Effector memory CD8-positive, alpha-beta T cell (primary cell): ENCODE data around the gene WSB1.
A peak's percentile ranks its signal among the peaks of the same experiment; 100 is the strongest.

Source experiments
- ATAC-seq: fragments of 150-1000 bp; cut with Tn5 transposase; replicated peaks from 2 replicates; pipeline ENCODE4 v1.10.0; 2021; ENCODE audit warnings: mild to moderate bottlenecking, moderate library complexity
- DNase-seq, 3 experiments: peaks; one replicate each; pipeline ENCODE4 v3.0.0; 2021
- H3K27ac Mint-ChIP-seq, 2 donors: one replicate each; pipeline ENCODE4 v1.8.0; 2022; ENCODE audit warnings: mild to moderate bottlenecking in 2 of 2, mixed read lengths in 2 of 2, moderate library complexity in 2 of 2
- H3K27me3 Mint-ChIP-seq, 2 donors: one replicate each; pipeline ENCODE4 v1.8.0; 2022; ENCODE audit warnings: mixed read lengths in 2 of 2
- H3K36me3 Mint-ChIP-seq: one replicate; pipeline ENCODE4 v1.8.0; 2022; ENCODE audit warnings: mild to moderate bottlenecking, moderate library complexity, mixed read lengths; ENCODE audit not compliant: insufficient read depth
- H3K4me1 Mint-ChIP-seq, 2 donors: one replicate each; pipeline ENCODE4 v1.8.0; 2022; ENCODE audit warnings: low read depth in 2 of 2, mixed read lengths in 2 of 2
- H3K4me3 Mint-ChIP-seq, 2 donors: one replicate each; pipeline ENCODE4 v1.8.0; 2022; ENCODE audit warnings: mild to moderate bottlenecking in 2 of 2, mixed read lengths in 2 of 2, moderate library complexity in 2 of 2
- H3K9me3 Mint-ChIP-seq, 2 donors: one replicate each; pipeline ENCODE4 v1.8.0; 2022; ENCODE audit warnings: mixed read lengths in 2 of 2

Gene WSB1

DNA sequence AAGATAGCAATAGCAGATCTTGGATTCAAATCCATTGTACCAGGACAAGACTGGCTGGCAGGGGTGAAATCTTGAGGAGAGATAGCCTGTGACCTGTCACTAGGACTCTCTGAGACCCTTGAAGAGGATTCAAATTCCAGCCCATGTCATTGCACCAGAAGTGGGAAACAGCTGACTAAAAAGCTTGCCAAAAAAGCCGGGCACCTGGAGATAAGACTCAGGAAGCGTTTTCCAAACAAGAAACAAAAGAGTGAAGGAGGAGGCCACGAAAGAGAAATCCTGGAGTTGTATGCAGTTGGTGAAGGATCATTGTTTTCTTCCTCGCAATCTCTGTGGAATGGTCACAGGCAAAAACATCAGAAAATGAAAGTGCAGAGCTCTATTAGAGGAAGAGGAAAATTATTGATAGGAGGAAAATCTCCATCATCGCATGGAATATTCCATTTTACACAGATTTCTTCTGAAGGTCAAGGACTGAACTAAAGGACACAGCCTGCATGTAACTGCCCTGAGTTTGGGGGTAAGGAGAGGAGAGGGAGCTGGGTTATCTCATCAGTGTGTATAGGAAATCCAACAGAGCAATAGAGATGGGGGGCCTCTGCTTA is 9.0 kb upstream of the WSB1 start:
- H3K27ac Mint-ChIP-seq: no peak overlapping the region
- ATAC-seq: no peak
- H3K4me1 Mint-ChIP-seq: peaks cover 2 to 5% of the 10 kb centered on the region in 2 donors

DNA sequence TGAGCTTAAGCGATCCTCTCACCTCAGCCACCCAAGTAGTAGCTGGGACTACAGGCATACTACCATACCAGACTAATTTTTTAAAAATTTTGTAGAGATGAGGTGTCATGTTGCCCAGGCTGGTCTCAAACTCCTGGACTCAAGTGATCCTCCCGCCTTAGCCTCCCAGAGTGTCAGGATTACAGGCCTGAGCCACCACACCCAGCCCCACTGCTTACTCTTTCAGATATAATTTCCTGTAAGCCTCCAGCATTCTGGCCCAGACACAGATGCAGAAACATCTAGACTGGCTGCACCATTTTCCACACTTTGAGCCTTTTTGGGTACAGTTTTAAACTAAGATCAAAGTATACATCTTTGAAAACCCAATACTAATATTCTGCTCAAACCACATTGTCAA is 8.4 kb upstream of the WSB1 start:
- H3K36me3 Mint-ChIP-seq: no peaks in the 10 kb centered on the region
- no peak overlapping the region for H3K4me3 Mint-ChIP-seq
- H3K27me3 Mint-ChIP-seq: no peaks in the 10 kb centered on the region
- ATAC-seq (no peak), DNase-seq (no peak)
- H3K9me3 Mint-ChIP-seq: no peaks in the 10 kb centered on the region
- H3K27ac Mint-ChIP-seq: no peak overlapping the region
- H3K4me1 Mint-ChIP-seq: peaks cover 6 to 8% of the 10 kb centered on the region in 2 donors

More for the DNA sequence above, 9.0 kb upstream of the WSB1 start:
- Mint-ChIP-seq H3K36me3 (no peaks in the 10 kb centered on the region), H3K4me3 (no peak overlapping the region), H3K27me3 (no peaks in the 10 kb centered on the region), H3K9me3 (no peaks in the 10 kb centered on the region)
- no peak for DNase-seq

DNA sequence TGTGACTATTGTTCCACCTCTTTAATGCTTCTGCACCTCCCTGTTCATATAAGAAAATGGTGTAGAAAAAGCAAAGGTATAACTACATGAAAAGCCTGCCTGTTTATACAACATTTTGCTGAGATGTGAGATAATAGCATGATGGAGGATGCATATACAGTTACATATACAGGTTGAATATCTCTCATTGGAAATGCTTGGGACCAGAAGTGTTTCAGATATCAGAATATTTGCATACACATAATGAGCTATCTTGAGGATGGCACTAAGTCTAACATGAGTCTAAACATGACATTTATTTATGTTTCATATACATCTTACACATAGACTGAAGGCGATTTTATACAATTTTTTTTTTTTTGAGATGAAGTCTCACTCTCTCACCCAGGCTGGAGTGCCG is 5.7 kb upstream of the WSB1 start:
- ATAC-seq: no peak

GRCh38 chr17:27289856-27290255 is 4.1 kb upstream of the WSB1 start:
- Mint-ChIP-seq H3K4me3 (no peak overlapping the region), H3K27ac (peak overlapping the region in 1 of 2 donors; percentile 47)

More for the DNA sequence above, 5.7 kb upstream of the WSB1 start:
- Mint-ChIP-seq H3K4me1 (peaks cover 8 to 9% of the 10 kb centered on the region in 2 donors), H3K9me3 (no peaks in the 10 kb centered on the region), H3K27ac (no peak overlapping the region), H3K4me3 (no peak overlapping the region), H3K27me3 (no peaks in the 10 kb centered on the region), H3K36me3 (peaks cover 3% of the 10 kb centered on the region)
- no peak for DNase-seq

GRCh38 chr17:27290916-27291598 is 2.9 kb upstream of the WSB1 start:
- H3K4me1 Mint-ChIP-seq: peaks cover 15 to 24% of the 10 kb centered on the region in 2 donors
- no peaks in the 10 kb centered on the region for H3K27me3 Mint-ChIP-seq
- no peak overlapping the region for H3K4me3 Mint-ChIP-seq

More at GRCh38 chr17:27289856-27290255, 4.1 kb upstream of the WSB1 start:
- Mint-ChIP-seq H3K36me3 (peaks cover 19% of the 10 kb centered on the region), H3K4me1 (peaks cover 14% of the 10 kb centered on the region in 2 donors), H3K9me3 (no peaks in the 10 kb centered on the region), H3K27me3 (no peaks in the 10 kb centered on the region)
- no peak for ATAC-seq
- no peak for DNase-seq

DNA sequence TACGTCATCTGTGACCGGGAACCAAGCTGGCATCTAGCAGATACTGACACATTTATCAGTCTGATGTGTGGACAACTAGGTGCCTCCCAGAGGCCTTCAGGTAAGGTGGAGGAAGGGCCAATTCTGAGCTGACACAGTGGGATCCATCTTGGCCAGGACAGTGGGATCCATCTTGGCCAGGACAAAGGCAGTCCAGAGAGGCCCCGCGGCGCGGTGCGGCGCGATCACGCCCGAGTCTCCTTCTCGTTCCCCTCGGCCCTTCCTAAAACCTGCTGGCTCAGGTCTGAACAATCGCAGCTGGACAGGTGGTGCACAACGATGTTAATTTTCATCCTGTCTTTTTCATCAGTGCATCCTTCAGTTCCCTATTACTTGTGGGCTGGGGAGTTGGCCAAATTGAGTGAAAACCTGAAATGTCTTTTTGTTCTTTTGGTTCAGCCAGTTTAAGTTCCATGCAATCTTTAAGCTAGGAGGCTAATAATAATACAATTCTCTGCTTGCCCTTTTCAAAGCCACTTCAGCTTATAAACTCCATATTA is 486 bp upstream of the WSB1 start:
- H3K4me1 Mint-ChIP-seq: peaks cover 24 to 42% of the 10 kb centered on the region in 2 donors
- H3K27ac Mint-ChIP-seq: peak overlapping the region; percentile 95 to 98
- peaks cover 40% of the 10 kb centered on the region for H3K36me3 Mint-ChIP-seq
- no peaks in the 10 kb centered on the region for H3K9me3 Mint-ChIP-seq
- DNase-seq (no peak), ATAC-seq (no peak)
- no peaks in the 10 kb centered on the region for H3K27me3 Mint-ChIP-seq
- H3K4me3 Mint-ChIP-seq: peak overlapping the region; percentile 94 to 99

More at GRCh38 chr17:27290916-27291598, 2.9 kb upstream of the WSB1 start:
- Mint-ChIP-seq H3K9me3 (no peaks in the 10 kb centered on the region), H3K36me3 (peaks cover 31% of the 10 kb centered on the region), H3K27ac (peak overlapping the region in 1 of 2 donors; percentile 62)
- DNase-seq: no peak
- ATAC-seq: no peak

- DNase-seq (peak; percentile 22 to 51 (median 36)), ATAC-seq (peak; percentile 49)
- no peaks in the 10 kb centered on the region for H3K9me3 Mint-ChIP-seq
- H3K27me3 Mint-ChIP-seq: no peaks in the 10 kb centered on the region
- peaks cover 33 to 53% of the 10 kb centered on the region in 2 donors for H3K4me1 Mint-ChIP-seq
- H3K27ac Mint-ChIP-seq: peak overlapping the region; percentile 95 to 98
- H3K4me3 Mint-ChIP-seq: peak overlapping the region; percentile 94 to 99
- peaks cover 41% of the 10 kb centered on the region for H3K36me3 Mint-ChIP-seq
These were observed 1.0 kb downstream of the WSB1 start for GRCh38 chr17:27294689-27295630.

DNA sequence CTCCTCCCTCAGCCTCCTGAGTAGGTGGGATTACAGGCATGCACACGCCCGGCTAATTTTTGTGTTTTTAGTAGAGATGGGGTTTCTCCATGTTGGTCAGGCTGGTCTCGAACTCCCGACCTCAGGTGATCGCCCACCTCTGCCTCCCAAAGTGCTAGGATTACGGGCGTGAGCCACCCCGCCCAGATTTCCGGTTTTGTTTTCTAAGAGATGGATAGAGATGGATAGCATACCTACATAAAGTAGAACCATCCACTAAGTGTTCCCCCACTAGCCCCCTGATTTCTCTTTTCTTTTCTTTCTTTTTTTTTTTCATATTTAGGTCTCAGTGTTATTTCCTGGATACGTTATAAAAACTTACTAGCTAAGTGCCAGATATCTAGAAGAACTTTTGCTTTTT is 2.0 kb downstream of the WSB1 start:
- peak overlapping the region; percentile 94 to 99 for H3K4me3 Mint-ChIP-seq
- no peaks in the 10 kb centered on the region for H3K27me3 Mint-ChIP-seq
- peak overlapping the region; percentile 95 to 98 for H3K27ac Mint-ChIP-seq
- DNase-seq (no peak), ATAC-seq (no peak)
- H3K36me3 Mint-ChIP-seq: peaks cover 41% of the 10 kb centered on the region
- no peaks in the 10 kb centered on the region for H3K9me3 Mint-ChIP-seq
- peaks cover 31 to 50% of the 10 kb centered on the region in 2 donors for H3K4me1 Mint-ChIP-seq

GRCh38 chr17:27296428-27296979 is 2.6 kb downstream of the WSB1 start:
- DNase-seq (no peak), ATAC-seq (no peak)
- Mint-ChIP-seq H3K4me1 (peaks cover 34 to 55% of the 10 kb centered on the region in 2 donors), H3K27ac (peak overlapping the region; percentile 95 to 98), H3K36me3 (peaks cover 45% of the 10 kb centered on the region), H3K9me3 (no peaks in the 10 kb centered on the region), H3K27me3 (no peaks in the 10 kb centered on the region), H3K4me3 (peak overlapping the region; percentile 94 to 99)

- DNase-seq: no peak
- Mint-ChIP-seq H3K4me1 (peaks cover 34 to 69% of the 10 kb centered on the region in 2 donors), H3K27ac (peak overlapping the region; percentile 3 to 8), H3K36me3 (peaks cover 47% of the 10 kb centered on the region), H3K27me3 (no peaks in the 10 kb centered on the region), H3K4me3 (peak overlapping the region; percentile 11 to 15), H3K9me3 (no peaks in the 10 kb centered on the region)
- ATAC-seq: peak; percentile 8
These were observed 5.6 kb downstream of the WSB1 start for GRCh38 chr17:27299384-27300049.

- ATAC-seq: no peak
- H3K9me3 Mint-ChIP-seq: no peaks in the 10 kb centered on the region
- peaks cover 60% of the 10 kb centered on the region for H3K36me3 Mint-ChIP-seq
- no peak for DNase-seq
- H3K4me1 Mint-ChIP-seq: peaks cover 25 to 50% of the 10 kb centered on the region in 2 donors
- no peaks in the 10 kb centered on the region for H3K27me3 Mint-ChIP-seq
- H3K4me3 Mint-ChIP-seq: no peak overlapping the region
- H3K27ac Mint-ChIP-seq: peak overlapping the region in 1 of 2 donors; percentile 66
These were observed 9.8 kb downstream of the WSB1 start for GRCh38 chr17:27303734-27304133.

DNA sequence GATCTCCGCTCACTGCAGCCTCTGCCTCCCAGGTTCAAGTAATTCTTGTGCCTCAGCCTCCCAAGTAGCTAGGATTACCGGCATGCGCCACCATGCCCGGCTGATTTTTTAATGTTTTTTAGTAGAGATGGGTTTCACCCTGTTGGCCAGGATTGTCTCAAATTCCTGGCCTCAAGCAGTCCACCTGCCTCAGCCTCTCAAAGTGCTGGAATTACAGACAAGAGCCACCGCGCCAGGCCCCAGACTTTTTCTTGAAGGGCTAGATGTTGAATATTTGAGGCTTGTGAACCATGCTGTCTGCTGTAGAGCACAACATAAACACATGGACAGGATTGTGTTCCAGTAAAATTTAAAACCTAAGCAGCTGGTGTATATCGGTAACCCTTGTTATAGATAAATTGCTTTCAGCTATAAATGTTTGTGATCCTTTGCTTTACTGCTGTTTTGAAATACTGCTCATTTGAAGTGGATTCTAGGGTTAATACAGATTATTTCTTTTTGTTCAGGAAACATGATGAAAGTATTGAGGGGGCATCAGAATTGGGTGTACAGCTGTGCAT is 12.4 kb downstream of the WSB1 start:
- peaks cover 11 to 33% of the 10 kb centered on the region in 2 donors for H3K4me1 Mint-ChIP-seq
- H3K27ac Mint-ChIP-seq: peak overlapping the region; percentile 36 to 69
- no peaks in the 10 kb centered on the region for H3K9me3 Mint-ChIP-seq
- H3K4me3 Mint-ChIP-seq: no peak overlapping the region
- H3K36me3 Mint-ChIP-seq: peaks cover 80% of the 10 kb centered on the region
- no peaks in the 10 kb centered on the region for H3K27me3 Mint-ChIP-seq
- ATAC-seq (no peak), DNase-seq (no peak)
